ENCODE measurements around the gene PSMD8. TPM values are rescaled to one million over a fixed set of nuclear protein-coding genes. Genes with fewer than 3 reads are reported as not detected.

Gene PSMD8
- total and polyA plus RNA-seq, 2 donors (not counting 3 experiments of a cell fraction or from before 2014, with no cell fraction given), result 203 to 543 TPM

DNA sequence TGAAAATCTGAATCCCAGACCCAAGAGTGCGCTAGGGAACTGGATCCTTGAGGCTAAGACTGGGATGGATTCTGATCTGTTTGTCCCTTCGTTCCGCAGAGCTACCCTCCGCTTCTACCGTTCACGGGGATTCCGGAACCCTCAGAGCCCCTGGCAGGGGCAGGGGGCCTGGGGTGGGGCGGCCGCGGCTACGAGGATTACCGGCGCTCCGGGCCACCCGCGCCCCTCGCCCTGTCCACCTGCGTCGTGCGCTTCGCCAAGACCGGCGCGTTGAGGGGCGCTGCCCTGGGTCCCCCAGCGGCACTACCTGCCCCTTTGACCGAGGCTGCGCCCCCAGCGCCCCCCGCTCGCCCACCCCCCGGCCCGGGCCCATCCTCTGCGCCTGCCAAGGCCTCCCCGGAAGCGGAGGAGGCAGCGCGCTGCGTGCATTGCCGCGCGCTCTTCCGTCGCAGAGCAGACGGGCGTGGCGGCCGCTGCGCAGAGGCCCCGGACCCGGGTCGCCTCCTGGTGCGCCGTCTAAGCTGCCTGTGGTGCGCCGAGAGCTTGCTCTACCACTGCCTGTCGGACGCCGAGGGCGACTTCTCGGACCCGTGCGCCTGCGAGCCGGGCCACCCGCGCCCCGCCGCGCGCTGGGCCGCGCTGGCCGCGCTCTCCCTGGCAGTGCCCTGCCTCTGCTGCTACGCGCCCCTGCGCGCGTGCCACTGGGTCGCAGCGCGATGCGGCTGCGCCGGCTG is 21.2 kb downstream of the PSMD8 start:
- TF ChIP-seq MYC (IDR thresholded peaks at IDR 0.05; ENCODE audit: low read depth, low read length), result no peak
- TF ChIP-seq POLR2AphosphoS5 (IDR thresholded peaks at IDR 0.05; ENCODE audit: insufficient read depth, low read depth, low read length), result no peak
- TF ChIP-seq, protein P1, sequence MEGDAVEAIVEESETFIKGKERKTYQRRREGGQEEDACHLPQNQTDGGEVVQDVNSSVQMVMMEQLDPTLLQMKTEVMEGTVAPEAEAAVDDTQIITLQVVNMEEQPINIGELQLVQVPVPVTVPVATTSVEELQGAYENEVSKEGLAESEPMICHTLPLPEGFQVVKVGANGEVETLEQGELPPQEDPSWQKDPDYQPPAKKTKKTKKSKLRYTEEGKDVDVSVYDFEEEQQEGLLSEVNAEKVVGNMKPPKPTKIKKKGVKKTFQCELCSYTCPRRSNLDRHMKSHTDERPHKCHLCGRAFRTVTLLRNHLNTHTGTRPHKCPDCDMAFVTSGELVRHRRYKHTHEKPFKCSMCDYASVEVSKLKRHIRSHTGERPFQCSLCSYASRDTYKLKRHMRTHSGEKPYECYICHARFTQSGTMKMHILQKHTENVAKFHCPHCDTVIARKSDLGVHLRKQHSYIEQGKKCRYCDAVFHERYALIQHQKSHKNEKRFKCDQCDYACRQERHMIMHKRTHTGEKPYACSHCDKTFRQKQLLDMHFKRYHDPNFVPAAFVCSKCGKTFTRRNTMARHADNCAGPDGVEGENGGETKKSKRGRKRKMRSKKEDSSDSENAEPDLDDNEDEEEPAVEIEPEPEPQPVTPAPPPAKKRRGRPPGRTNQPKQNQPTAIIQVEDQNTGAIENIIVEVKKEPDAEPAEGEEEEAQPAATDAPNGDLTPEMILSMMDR (IDR thresholded peaks at IDR 0.05; ENCODE audit: extremely low read depth in 1 of 2, insufficient read depth in 1 of 2, low read depth in 1 of 2, low read length in 2 of 2), result no peak
- no peak for TF ChIP-seq FOS (IDR thresholded peaks at IDR 0.05; ENCODE audit: borderline replicate concordance, insufficient read depth, low read length)
- no peak for TF ChIP-seq EZH2 (IDR thresholded peaks at IDR 0.05; ENCODE audit: borderline replicate concordance, low read depth, low read length, severe bottlenecking)
- no peak for TF ChIP-seq JUN (IDR thresholded peaks at IDR 0.05; ENCODE audit: borderline replicate concordance, insufficient read depth, insufficient read length, low read depth)
- dilution Hi-C loops (cut with MboI; ENCODE audit: extremely low pct_ligation_motif_present, low sequenced_read_pairs) (no loop called here), intact Hi-C loops (cut with micrococcal nuclease) (no loop called here)
- Histone ChIP-seq H3K4me1 (ENCODE audit: control insufficient read depth, extremely low read depth, insufficient read depth, low read length) (peaks cover 7% of the 10 kb centered on the region), H3K27ac (ENCODE audit: insufficient read depth, low read depth, low read length) (no peak overlapping the region), H3K4me3 (replicated peaks in 1 of 3; ENCODE audit: insufficient read depth in 1 of 3, low read depth in 1 of 3, low read length in 3 of 3) (no peak overlapping the region), H3K4me2 (ENCODE audit: insufficient read depth, low read length) (no peak overlapping the region), H3K79me2 (ENCODE audit: control insufficient read depth, insufficient read depth, low read length) (peaks cover 5% of the 10 kb centered on the region), H3K9me3 (replicated peaks; ENCODE audit: control insufficient read depth, insufficient read depth, low read length) (no peaks in the 10 kb centered on the region), H3K36me3 (ENCODE audit: control insufficient read depth in 2 of 2, extremely low read depth in 1 of 2, insufficient read depth in 2 of 2, low read length in 2 of 2) (peaks cover 0 to 5% of the 10 kb centered on the region in 2 experiments), H3K9ac (replicated peaks; ENCODE audit: extremely low read depth, insufficient read depth, low read length) (no peak overlapping the region), H4K20me1 (replicated peaks; ENCODE audit: control insufficient read depth, extremely low read depth, insufficient read depth, low read length) (no peaks in the 10 kb centered on the region), H3K27me3 (ENCODE audit: control insufficient read depth in 2 of 2, insufficient read depth in 2 of 2, low read length in 2 of 2) (no peaks in the 10 kb centered on the region), H3K9me1 (replicated peaks; ENCODE audit: control insufficient read depth, extremely low read depth, insufficient read depth, low read length) (no peaks in the 10 kb centered on the region), H2AFZ (ENCODE audit: low read depth, low read length) (no peak overlapping the region)
- BruUV-seq (replicated peaks), result no TSS peak
- DNase-seq (ENCODE audit: low read depth, low spot score) (no peak), FAIRE-seq (no peak)
- ChIA-PET POLR2A (no interaction called here), CTCF (interaction anchor here (1.2 kb wide), 1 partner anchor 170 kb away, joined by 3 read pairs; no protein-coding TSS in a partner anchor)
